GM18858 (cell line): Measurements from ENCODE around the gene DMRTC1.
"Not testable (repeated sequence)": the region's sequence is repeated elsewhere in the genome, so short reads cannot be mapped to it uniquely, and the experiment has no call there.

ENCODE experiments used
- ATAC-seq: cut with Tn5 transposase; IDR thresholded peaks from one replicate; pipeline ENCODE4 v1.9.1; 2021; ENCODE audit not compliant: unreplicated experiment

DMRTC1 gene

GRCh38 chrX:72943819-72944169, at the start of gene DMRTC1:
Gene DMRTC1, minus strand, starts transcription at chrX:72943837. Its CDS starts 68,143 bp downstream, at chrX:72875694.
- ATAC-seq: peak; percentile 68

GRCh38 chrX:72980894-72981469, 37.3 kb upstream of the DMRTC1 start:
- not testable (repeated sequence) for ATAC-seq

- ATAC-seq: not testable (repeated sequence)
Observed at GRCh38 chrX:72974885-72975284, 31.2 kb upstream of the DMRTC1 start.

GRCh38 chrX:72971859-72972258, 28.2 kb upstream of the DMRTC1 start:
- not testable (repeated sequence) for ATAC-seq

- not testable (repeated sequence) for ATAC-seq
Observed at GRCh38 chrX:72959971-72960370, 16.3 kb upstream of the DMRTC1 start.

- peak; percentile 80 for ATAC-seq
Observed at GRCh38 chrX:72943035-72943818, 410 bp downstream of the DMRTC1 start.

GRCh38 chrX:72942272-72942671, 1.4 kb downstream of the DMRTC1 start:
- not testable (repeated sequence) for ATAC-seq

GRCh38 chrX:72937906-72938305, 5.7 kb downstream of the DMRTC1 start, which contains the start of gene FAM236A:
Gene FAM236A, plus strand, starts transcription at chrX:72938206. Its CDS starts 57 bp downstream, at chrX:72938263.
- ATAC-seq: not testable (repeated sequence)

- not testable (repeated sequence) for ATAC-seq
Observed at GRCh38 chrX:72936882-72937455, 6.7 kb downstream of the DMRTC1 start.

- not testable (repeated sequence) for ATAC-seq
Observed at GRCh38 chrX:72936455-72936854, 7.2 kb downstream of the DMRTC1 start.

- ATAC-seq: not testable (repeated sequence)
Observed at GRCh38 chrX:72932283-72932682, 11.4 kb downstream of the DMRTC1 start.

- ATAC-seq: not testable (repeated sequence)
Observed at GRCh38 chrX:72916096-72916495, 27.5 kb downstream of the DMRTC1 start.

- not testable (repeated sequence) for ATAC-seq
Observed at GRCh38 chrX:72912315-72912714, 31.3 kb downstream of the DMRTC1 start, which contains the start of gene FAM236C. Gene FAM236C, plus strand, starts transcription at chrX:72912615. Its CDS starts 100 bp downstream, at chrX:72912715.

GRCh38 chrX:72889740-72890139, 53.9 kb downstream of the DMRTC1 start:
- ATAC-seq: not testable (repeated sequence)

- not testable (repeated sequence) for ATAC-seq
Observed at GRCh38 chrX:72882898-72883297, 60.7 kb downstream of the DMRTC1 start.

- ATAC-seq: not testable (repeated sequence)
Observed at GRCh38 chrX:72837532-72837931, 106.1 kb downstream of the DMRTC1 start.

GRCh38 chrX:72830701-72831100, 112.9 kb downstream of the DMRTC1 start:
- not testable (repeated sequence) for ATAC-seq
